Motor neuron (in vitro differentiated cells): ENCODE data around the gene TMEFF1. TPM values are rescaled to one million over a fixed set of nuclear protein-coding genes. Genes with fewer than 3 reads are reported as not detected.

ENCODE experiments used
- ATAC-seq, 8 experiments: fragments of 200-7000 bp; cut with Tn5 transposase; replicated peaks in 6 of 8; 2 replicates each; pipeline ENCODE4 v1.8.0; 2021; ENCODE audit warnings: mild to moderate bottlenecking in 8 of 8, moderate library complexity in 8 of 8
- H3K27ac ChIP-seq, 2 donors: fragments of 250-450 bp; sonication (Bioruptor Pico); 2 replicates each; pipeline ENCODE4 v1.9.0; 2021; ENCODE audit warnings: antibody characterized with exemption in 2 of 2, mild to moderate bottlenecking in 2 of 2, moderate library complexity in 1 of 2
- H3K4me1 ChIP-seq, 2 donors: fragments of 250-450 bp; sonication (Bioruptor Pico); replicated peaks in 1 of 2; 2 replicates each; pipeline ENCODE4 v1.6.1; 2021; ENCODE audit warnings: antibody characterized with exemption in 2 of 2, mild to moderate bottlenecking in 2 of 2, moderate library complexity in 1 of 2
- H3K4me3 ChIP-seq, 5 donors: fragments of 250-450 bp; sonication (Bioruptor Pico); 2 replicates each; pipeline ENCODE4 v1.9.0; 2021; ENCODE audit warnings: antibody characterized with exemption in 5 of 5, mild to moderate bottlenecking in 5 of 5, moderate library complexity in 4 of 5
- WGBS, 10 experiments: fragments of 450-650 bp; shearing (Covaris generic); methylation state at CpG; one replicate each; pipeline ENCODE4 v1.0.0; 2022; 5-methylcytosine and 5-hydroxymethylcytosine counted together
- in situ Hi-C, 9 experiments: fragments of 400-800 bp; cut with MboI; loops; one replicate each; pipeline ENCODE4 v1.15.0; 2021; ENCODE audit warnings: low sequenced_read_pairs in 9 of 9, low pct_unique_long_range_greater_than_20kb in 2 of 9; ENCODE audit not compliant: unreplicated experiment in 9 of 9
- total RNA-seq, 8 experiments: library from RNA; unstranded; fragments of 300-600 nt; gene quantifications; 2 replicates each; pipeline versions ENCODE4 v1.2.3 to v1.2.4, GENCODE V29; 2022

TMEFF1 gene
- total RNA-seq, 8 experiments from 2014 or later, result 0.31 to 34.7 (median 31.7) TPM; not detected in 1

DNA sequence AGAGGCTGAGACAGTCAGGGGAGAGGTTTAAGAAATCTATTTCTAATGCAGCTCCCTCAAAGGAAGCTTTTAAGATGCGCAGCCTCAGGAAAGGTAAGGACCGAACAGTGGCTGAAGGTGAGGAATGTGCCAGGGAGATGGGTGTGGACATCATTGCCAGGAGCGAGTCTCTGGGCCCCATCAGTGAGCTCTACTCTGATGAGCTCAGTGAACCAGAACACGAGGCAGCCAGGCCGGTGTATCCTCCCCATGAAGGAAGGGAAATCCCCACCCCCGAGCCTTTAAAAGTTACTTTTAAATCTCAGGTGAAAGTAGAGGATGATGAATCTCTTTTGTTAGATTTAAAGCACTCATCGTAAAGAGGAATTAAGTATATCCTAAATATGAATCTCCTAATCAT, 113.1 kb downstream of the TMEFF1 start:
- H3K4me3 ChIP-seq, result no peak overlapping the region
- WGBS, 10 experiments, result 67 to 100% (median 93%) methylated on average over 1 to 6 of the region's 7 CpGs; no CpG with 5 or more reads in 1 of the 10 experiments
- no peak overlapping the region for H3K27ac ChIP-seq
- ATAC-seq, result no peak
- in situ Hi-C loops, result loop anchor here in 4 of 9 experiments (10.0 to 25.0 kb wide), 4 partner anchors 81 to 1399 kb away; partner anchors contain the start of gene MSANTD3 (in 1 of the 4)
- no peaks in the 10 kb centered on the region for H3K4me1 ChIP-seq

DNA sequence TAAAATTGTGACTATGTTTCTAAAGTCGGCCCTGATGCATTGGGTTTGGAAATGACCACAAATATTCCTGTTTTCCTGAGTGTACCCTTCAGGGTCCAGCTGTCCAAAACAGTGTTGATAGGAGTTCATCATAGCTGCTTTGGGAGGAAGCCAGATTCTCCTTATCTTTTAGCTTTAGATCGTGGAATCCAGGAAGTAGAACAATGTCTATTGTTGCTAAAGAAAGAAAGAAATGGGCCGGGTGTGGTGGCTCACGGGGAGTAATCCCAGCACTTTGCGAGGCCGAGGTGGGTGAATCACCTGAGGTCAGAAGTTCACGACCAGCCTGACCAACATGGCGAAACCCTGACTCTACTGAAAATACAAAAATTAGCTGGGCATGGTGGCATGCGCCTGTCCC, 114.4 kb downstream of the TMEFF1 start:
- in situ Hi-C loops, result loop anchor here in 4 of 9 experiments (10.0 to 25.0 kb wide), 4 partner anchors 83 to 1400 kb away; partner anchors contain the start of gene MSANTD3 (in 1 of the 4)
- ATAC-seq, result no peak
- Histone ChIP-seq H3K4me3 (no peak overlapping the region), H3K27ac (no peak overlapping the region), H3K4me1 (no peaks in the 10 kb centered on the region)
- WGBS, 10 experiments, result 40 to 100% (median 86%) methylated on average over 1 to 9 of the region's 9 CpGs; no CpG with 5 or more reads in 1 of the 10 experiments

DNA sequence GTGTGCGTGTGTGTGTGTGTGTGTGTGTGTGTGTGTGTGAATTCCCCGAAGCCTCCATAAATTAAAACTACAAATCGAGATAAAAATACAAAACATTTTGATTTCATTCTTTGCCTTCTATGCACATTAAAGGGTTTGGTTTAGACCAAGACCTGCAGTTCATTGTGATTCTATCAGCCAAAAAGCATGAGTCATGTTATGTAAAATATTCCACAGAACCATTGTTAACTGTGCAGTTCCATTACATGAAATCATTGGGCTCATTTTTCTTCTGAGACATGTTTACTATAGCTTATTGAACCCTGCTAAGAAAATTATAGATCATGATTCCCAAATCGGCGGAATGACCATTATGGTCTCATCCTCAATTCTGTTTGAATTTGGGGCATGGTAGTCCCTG, 116.6 kb downstream of the TMEFF1 start:
- peak in 7 of 8 experiments; percentile 50 to 82 (median 70) for ATAC-seq
- no peak overlapping the region for H3K4me3 ChIP-seq
- WGBS, 10 experiments, result 40 to 100% (median 89%) methylated on average over 1 to 5 of the region's 5 CpGs; no CpG with 5 or more reads in 1 of the 10 experiments
- in situ Hi-C loops, result loop anchor here in 4 of 9 experiments (10.0 to 25.0 kb wide), 4 partner anchors 85 to 1402 kb away; partner anchors contain the start of gene MSANTD3 (in 1 of the 4)
- H3K27ac ChIP-seq, result no peak overlapping the region
- no peaks in the 10 kb centered on the region for H3K4me1 ChIP-seq

DNA sequence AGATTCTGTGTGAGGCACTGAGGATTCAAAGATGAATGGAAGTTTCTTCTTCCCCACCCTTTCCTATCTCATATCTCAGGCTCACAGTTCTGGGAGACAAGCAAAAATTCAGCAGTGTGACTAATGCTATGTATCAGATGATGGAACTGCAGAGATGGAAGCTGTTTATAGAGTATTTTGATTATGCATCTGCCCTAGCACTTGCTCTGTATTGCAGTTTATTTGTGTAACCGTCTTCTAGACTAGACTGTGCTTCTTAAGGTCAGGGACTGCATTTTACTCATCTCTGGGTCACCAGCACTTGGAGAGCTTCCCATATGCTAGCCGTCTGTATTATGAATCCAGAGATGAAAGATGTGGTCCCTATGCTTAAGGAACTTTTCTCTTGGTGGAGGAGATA, 117.5 kb downstream of the TMEFF1 start:
- Histone ChIP-seq H3K4me1 (no peaks in the 10 kb centered on the region), H3K4me3 (no peak overlapping the region), H3K27ac (no peak overlapping the region)
- ATAC-seq, result peak in 5 of 8 experiments; percentile 52 to 78 (median 64)
- 0 to 100% (median 40%) methylated on average over 1 to 2 of the region's 2 CpGs; no CpG with 5 or more reads in 4 of the 10 experiments for WGBS, 10 experiments
- in situ Hi-C loops, result loop anchor here in 4 of 9 experiments (25.0 kb wide), 3 partner anchors 153 to 1403 kb away; partner anchors contain the start of gene MSANTD3 (in 1 of the 4)

DNA sequence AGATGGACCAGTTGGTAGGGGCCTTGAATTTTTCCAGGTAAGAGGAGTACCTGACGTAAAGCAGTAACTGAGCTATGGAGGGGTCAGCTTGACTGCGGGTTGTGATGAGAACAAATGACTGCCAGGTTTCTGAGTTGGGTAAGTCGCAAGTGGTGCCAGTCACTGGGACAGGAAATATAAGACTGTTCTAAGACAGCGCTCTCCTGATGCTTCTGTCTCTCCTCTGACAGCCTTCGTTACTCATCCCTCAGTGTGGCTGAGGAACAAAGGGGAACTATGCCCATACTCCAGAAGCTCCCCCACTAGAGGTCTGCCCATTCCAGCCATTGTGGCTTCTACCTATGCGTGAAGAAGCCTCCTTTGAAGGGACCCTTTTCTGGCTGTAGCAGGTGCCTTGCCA, 118.2 kb downstream of the TMEFF1 start:
- Histone ChIP-seq H3K4me1 (no peaks in the 10 kb centered on the region), H3K4me3 (no peak overlapping the region), H3K27ac (no peak overlapping the region)
- in situ Hi-C loops, result loop anchor here in 4 of 9 experiments (25.0 kb wide), 3 partner anchors 154 to 1404 kb away; partner anchors contain the start of gene MSANTD3 (in 1 of the 4)
- WGBS, 10 experiments, result 85 to 100% (median 97%) methylated on average over 1 to 6 of the region's 6 CpGs; no CpG with 5 or more reads in 3 of the 10 experiments
- no peak for ATAC-seq

DNA sequence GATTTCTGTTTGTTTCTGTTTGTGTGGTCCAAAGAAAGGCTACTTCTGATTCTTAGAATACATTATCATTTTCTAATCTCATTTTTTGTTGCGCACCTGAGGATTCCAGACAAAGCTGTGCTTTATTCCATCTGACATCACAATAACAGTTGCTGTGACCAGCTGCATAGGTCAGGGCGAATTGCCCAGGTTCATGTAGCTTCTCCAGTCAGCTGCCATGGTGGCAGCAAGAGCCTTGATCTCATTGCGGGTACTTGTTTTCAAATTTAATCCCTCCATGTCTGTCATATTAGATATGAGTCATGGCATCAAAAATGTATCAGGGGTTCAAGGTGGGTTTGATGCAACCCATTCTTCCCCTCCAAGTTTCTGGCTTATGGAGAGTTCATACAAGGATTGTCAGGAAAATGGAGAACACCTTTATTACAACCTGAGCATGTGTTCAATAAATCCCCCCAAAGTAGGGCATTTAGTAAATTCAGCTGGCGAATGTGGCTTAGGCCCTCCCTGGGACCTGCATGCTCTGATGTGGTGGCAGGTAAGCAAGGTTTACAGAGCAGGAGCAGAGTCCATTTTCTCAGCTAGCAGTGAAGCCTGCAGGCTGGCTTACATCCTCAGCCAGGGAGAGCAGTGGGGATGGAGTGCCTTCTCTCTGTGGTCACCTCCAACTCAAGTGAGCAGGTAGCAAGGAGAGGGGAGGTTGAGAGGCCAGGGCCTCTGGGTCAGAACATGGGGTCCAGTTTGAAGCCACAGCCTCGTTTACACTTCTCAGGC, 118.9 kb downstream of the TMEFF1 start:
- in situ Hi-C loops, result loop anchor here in 4 of 9 experiments (25.0 kb wide), 3 partner anchors 155 to 1405 kb away; partner anchors contain the start of gene MSANTD3 (in 1 of the 4)
- Histone ChIP-seq H3K4me3 (no peak overlapping the region), H3K27ac (no peak overlapping the region), H3K4me1 (no peaks in the 10 kb centered on the region)
- WGBS, 10 experiments, result 57 to 100% (median 94%) methylated on average over 1 to 5 of the region's 5 CpGs
- no peak for ATAC-seq

GRCh38 chr9:100595391-100596199, 122.6 kb downstream of the TMEFF1 start:
- peak; percentile 32 to 62 (median 43) for ATAC-seq
- 0 to 17% (median 7%) methylated on average over 2 to 3 of the region's 3 CpGs; no CpG with 5 or more reads in 4 of the 10 experiments for WGBS, 10 experiments
- H3K4me1 ChIP-seq, result peaks cover 4 to 5% of the 10 kb centered on the region in 2 donors
- in situ Hi-C loops, result loop anchor here in 4 of 9 experiments (25.0 kb wide), 3 partner anchors 158 to 1408 kb away; partner anchors contain the start of gene MSANTD3 (in 1 of the 4)
- no peak overlapping the region for H3K4me3 ChIP-seq
- no peak overlapping the region for H3K27ac ChIP-seq

GRCh38 chr9:100597236-100597635, 124.3 kb downstream of the TMEFF1 start:
- Histone ChIP-seq H3K27ac (no peak overlapping the region), H3K4me3 (no peak overlapping the region), H3K4me1 (peaks cover 4 to 5% of the 10 kb centered on the region in 2 donors)
- in situ Hi-C loops, result loop anchor here in 4 of 9 experiments (25.0 kb wide), 3 partner anchors 160 to 1410 kb away; partner anchors contain the start of gene MSANTD3 (in 1 of the 4)
- WGBS, 10 experiments, result 4 to 100% (median 76%) methylated on average over 1 to 6 of the region's 6 CpGs; no CpG with 5 or more reads in 4 of the 10 experiments
- ATAC-seq, result no peak

- in situ Hi-C loops, result loop anchor here in 4 of 9 experiments (25.0 kb wide), 3 partner anchors 161 to 1411 kb away; partner anchors contain the start of gene MSANTD3 (in 1 of the 4)
- Histone ChIP-seq H3K27ac (no peak overlapping the region), H3K4me3 (peak overlapping the region; percentile 21 to 43 (median 30)), H3K4me1 (peaks cover 4 to 5% of the 10 kb centered on the region in 2 donors)
- peak; percentile 86 to 98 (median 94) for ATAC-seq
- 0 to 17% (median 5%) methylated on average over 1 to 27 of the region's 41 CpGs; no CpG with 5 or more reads in 4 of the 10 experiments for WGBS, 10 experiments
Measured at GRCh38 chr9:100598641-100599145, 125.7 kb downstream of the TMEFF1 start.

DNA sequence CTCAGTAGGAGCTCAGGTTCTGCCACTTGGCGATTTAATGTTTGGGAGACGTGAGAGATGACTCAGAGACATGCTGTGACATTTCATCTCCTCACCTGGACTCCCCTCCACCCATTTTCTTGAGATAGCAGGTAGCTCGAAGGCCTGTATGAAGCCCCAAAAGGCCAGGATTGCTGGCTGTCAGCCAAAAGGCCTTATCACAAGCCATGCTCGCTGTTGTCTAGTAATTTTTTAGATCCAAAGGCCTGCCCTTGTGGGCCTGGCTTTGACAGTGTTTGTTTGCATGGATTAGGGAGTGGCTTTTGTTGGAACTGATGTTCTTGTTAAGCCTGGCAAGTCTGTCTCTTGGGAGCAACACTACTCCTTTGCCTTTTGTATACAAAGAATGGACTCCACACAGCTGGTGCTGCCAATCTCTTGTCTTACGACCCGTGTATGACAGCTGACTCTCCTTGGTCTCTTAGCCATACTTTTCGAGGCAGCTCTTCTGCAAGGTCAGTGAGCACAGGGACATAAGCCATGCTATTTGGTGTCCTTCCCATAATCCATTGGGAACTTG, 127.7 kb downstream of the TMEFF1 start:
- WGBS, 10 experiments, result 40 to 89% (median 75%) methylated on average over 1 to 6 of the region's 7 CpGs; no CpG with 5 or more reads in 2 of the 10 experiments
- Histone ChIP-seq H3K4me3 (no peak overlapping the region), H3K4me1 (peaks cover 5 to 10% of the 10 kb centered on the region in 2 donors), H3K27ac (no peak overlapping the region)
- ATAC-seq, result no peak
- in situ Hi-C loops, result loop anchor here in 4 of 9 experiments (25.0 kb wide), 1 partner anchor 712 kb away; no protein-coding TSS in a partner anchor

GRCh38 chr9:100601216-100601615, 128.3 kb downstream of the TMEFF1 start:
- in situ Hi-C loops, result loop anchor here in 4 of 9 experiments (25.0 kb wide), 1 partner anchor 711 kb away; no protein-coding TSS in a partner anchor
- no peak overlapping the region for H3K4me3 ChIP-seq
- ATAC-seq, result peak in 7 of 8 experiments; percentile 26 to 60 (median 30)
- H3K4me1 ChIP-seq, result peaks cover 5 to 16% of the 10 kb centered on the region in 2 donors
- no peak overlapping the region for H3K27ac ChIP-seq
